Breast epithelium (tissue), 3 donors: Measurements from ENCODE around the gene CS.
"Not testable (repeated sequence)": the region's sequence is repeated elsewhere in the genome, so short reads cannot be mapped to it uniquely, and the experiment has no call there.

Experiments
- POLR2AphosphoS5 ChIP-seq, 3 donors: sonication (generic); formaldehyde crosslinking; IDR thresholded peaks; one replicate each; pipeline ENCODE4 v1.6.1; 2017; ENCODE audit warnings: antibody characterized with exemption in 3 of 3
- TF ChIP-seq, protein P1 (sequence below), 3 donors: fragments of 450-650 bp; IDR thresholded peaks; one replicate each; pipeline ENCODE4 v1.5.1; 2016 to 2017; ENCODE audit warnings: antibody characterized with exemption in 3 of 3, mild to moderate bottlenecking in 3 of 3, moderate library complexity in 3 of 3

- TF ChIP-seq, protein P1, sequence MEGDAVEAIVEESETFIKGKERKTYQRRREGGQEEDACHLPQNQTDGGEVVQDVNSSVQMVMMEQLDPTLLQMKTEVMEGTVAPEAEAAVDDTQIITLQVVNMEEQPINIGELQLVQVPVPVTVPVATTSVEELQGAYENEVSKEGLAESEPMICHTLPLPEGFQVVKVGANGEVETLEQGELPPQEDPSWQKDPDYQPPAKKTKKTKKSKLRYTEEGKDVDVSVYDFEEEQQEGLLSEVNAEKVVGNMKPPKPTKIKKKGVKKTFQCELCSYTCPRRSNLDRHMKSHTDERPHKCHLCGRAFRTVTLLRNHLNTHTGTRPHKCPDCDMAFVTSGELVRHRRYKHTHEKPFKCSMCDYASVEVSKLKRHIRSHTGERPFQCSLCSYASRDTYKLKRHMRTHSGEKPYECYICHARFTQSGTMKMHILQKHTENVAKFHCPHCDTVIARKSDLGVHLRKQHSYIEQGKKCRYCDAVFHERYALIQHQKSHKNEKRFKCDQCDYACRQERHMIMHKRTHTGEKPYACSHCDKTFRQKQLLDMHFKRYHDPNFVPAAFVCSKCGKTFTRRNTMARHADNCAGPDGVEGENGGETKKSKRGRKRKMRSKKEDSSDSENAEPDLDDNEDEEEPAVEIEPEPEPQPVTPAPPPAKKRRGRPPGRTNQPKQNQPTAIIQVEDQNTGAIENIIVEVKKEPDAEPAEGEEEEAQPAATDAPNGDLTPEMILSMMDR (IDR thresholded peaks at IDR 0.05): not testable (repeated sequence)
- not testable (repeated sequence) for TF ChIP-seq POLR2AphosphoS5 (IDR thresholded peaks at IDR 0.05)
Observed at GRCh38 chr12:56262955-56263354, 37.2 kb downstream of the CS start.
